GM18951 (cell line): ENCODE data around the gene FRMD7.

Experiments used
- POLR2A ChIP-seq: IDR thresholded peaks from 4 replicates; pipeline ENCODE4 v1.6.1; 2011; ENCODE audit warnings: mild to moderate bottlenecking; ENCODE audit not compliant: insufficient read length, insufficient read depth; ENCODE audit errors: extremely low read depth
- in situ Hi-C: fragments of 300-500 bp; cut with MboI; formaldehyde crosslinking; loops from one replicate; pipeline ENCODE4 v1.12.0; 2022; ENCODE audit warnings: low sequenced_read_pairs, mixed read lengths, inconsistent platforms; ENCODE audit not compliant: unreplicated experiment

Gene FRMD7

GRCh38 chrX:132040066-132040465 lies 87.8 kb downstream of the FRMD7 start:
- in situ Hi-C loops, result no loop called here
- TF ChIP-seq POLR2A, result no peak

- in situ Hi-C loops, result no loop called here
- TF ChIP-seq POLR2A, result no peak
Measured at GRCh38 chrX:132037479-132037993, 90.3 kb downstream of the FRMD7 start.

GRCh38 chrX:132034648-132035047 lies 93.2 kb downstream of the FRMD7 start:
- in situ Hi-C loops, result no loop called here
- TF ChIP-seq POLR2A, result no peak

- TF ChIP-seq POLR2A, result no peak
- in situ Hi-C loops, result no loop called here
Measured at GRCh38 chrX:132033166-132033565, 94.7 kb downstream of the FRMD7 start.

- no peak for TF ChIP-seq POLR2A
- in situ Hi-C loops, result no loop called here
Measured at GRCh38 chrX:132031867-132032266, 96.0 kb downstream of the FRMD7 start.

GRCh38 chrX:132030264-132030663 lies 97.6 kb downstream of the FRMD7 start:
- in situ Hi-C loops, result no loop called here
- no peak for TF ChIP-seq POLR2A
